Mammary epithelial cell (primary cell): ENCODE measurements around the gene CCDC171.

Source experiments
- CTCF ChIP-seq, 2 donors: IDR thresholded peaks in 1 of 2; conservative IDR thresholded peaks in 1 of 2; 2 replicates each; pipeline ENCODE4 v1.5.1; 2011 to 2012; ENCODE audit warnings: inconsistent platforms in 2 of 2, low read length in 2 of 2, mild to moderate bottlenecking in 2 of 2, control low read depth in 1 of 2, low read depth in 1 of 2; ENCODE audit not compliant: insufficient read depth in 1 of 2; ENCODE audit errors: extremely low read depth in 1 of 2
- EZH2 ChIP-seq: IDR thresholded peaks from 2 replicates; pipeline ENCODE4 v1.6.1; 2012; ENCODE audit warnings: low read length, inconsistent platforms, borderline replicate concordance

GRCh38 chr9:15714746-15715145 lies 161.9 kb downstream of the CCDC171 start:
- no peak for TF ChIP-seq CTCF (conservative IDR thresholded peaks at IDR 0.05 in 1 of 2, IDR thresholded peaks at IDR 0.05 in 1 of 2; ENCODE audit: extremely low read depth in 1 of 2, insufficient read depth in 1 of 2, low read depth in 1 of 2, low read length in 2 of 2)
- no peak for TF ChIP-seq EZH2
